NCI-H524 treated with DMSO at 0.1 percent for 48 hours (cell line): Measurements from ENCODE around the gene CDX2.
"Not testable (repeated sequence)": the region's sequence is repeated elsewhere in the genome, so short reads cannot be mapped to it uniquely, and the experiment has no call there.

Experiments
- DNase-seq: peaks from one replicate; lab custom pipeline; 2025; lab: John Stamatoyannopoulos, UW

CDX2 gene

DNA sequence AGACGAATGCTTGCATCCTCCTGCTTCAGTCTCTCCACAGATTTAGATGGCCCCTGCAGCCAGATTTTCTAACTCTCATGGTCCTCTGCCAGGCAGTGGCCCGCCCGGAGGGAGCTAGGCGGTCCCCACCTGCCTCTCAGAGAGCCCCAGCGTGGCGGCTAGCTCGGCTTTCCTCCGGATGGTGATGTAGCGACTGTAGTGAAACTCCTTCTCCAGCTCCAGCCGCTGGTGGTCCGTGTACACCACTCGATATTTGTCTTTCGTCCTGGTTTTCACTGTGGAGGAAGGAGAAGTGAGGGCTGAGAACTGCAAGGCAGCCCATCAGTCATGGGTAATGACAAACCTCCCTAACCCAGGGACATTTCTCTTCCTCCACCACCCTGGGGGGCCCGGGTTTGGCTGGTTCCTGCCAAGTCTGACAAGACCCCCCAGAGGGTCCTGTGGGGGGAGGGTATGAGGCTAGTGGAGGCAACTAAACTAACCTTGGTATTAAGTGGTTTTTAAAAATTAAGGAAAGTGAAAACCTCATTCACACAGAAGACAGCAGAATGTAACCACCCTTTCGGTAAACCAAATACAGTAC is 4.3 kb downstream of the CDX2 start:
- no peak for DNase-seq

DNA sequence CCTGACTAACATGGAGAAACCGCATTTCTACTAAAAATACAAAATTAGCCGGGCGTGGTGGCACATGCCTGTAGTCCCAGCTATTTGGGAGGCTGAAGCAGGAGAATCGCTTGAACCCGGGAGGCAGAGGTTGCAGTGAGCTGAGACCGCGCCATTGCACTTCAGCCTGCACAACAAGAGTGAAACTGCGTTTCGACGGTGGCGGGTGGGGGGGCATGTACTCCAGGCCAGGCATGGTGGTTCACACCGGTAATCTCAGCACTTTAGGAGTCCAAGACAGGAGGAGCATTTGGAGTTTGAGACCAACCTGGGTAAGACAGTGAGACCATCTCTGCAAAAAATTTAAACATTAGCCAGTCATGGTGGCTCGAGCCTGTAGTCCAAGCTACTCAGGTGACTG is 4.9 kb downstream of the CDX2 start:
- DNase-seq, result not testable (repeated sequence)

DNA sequence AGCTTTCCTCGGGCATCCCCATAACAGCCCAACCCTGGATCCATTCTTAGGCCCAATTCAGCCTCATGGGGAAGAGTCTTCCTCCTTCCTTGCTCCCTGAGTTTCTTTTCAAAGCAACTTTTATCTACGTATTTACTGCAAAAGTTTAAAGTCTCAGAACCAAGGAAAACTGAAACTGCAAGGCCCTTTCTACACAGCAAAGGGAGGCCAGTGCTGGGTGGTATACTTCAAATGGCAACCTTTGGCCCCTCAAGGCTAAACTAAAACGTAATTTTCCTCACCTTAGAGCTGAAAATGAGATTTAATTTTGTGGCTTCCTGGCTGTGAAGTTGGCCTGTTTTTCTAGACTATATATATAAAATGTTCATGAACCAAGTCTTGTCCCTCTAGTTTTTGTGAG is 5.6 kb downstream of the CDX2 start:
- DNase-seq, result no peak

DNA sequence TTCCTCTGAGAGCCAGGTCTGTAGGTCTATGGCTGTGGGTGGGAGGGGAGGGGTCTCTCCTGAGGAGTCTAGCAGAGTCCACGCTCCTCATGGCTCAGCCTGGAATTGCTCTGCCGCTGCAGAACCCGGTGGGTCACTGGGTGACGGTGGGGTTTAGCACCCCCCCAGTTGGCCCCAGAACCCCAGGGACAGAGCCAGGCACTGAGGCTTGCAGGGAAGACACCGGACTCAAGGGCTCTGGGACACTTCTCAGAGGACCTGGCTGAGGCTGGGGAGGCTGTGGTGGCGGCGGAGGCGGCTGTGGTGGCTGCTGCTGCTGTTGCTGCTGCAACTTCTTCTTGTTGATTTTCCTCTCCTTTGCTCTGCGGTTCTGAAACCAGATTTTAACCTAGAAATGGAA is 6.1 kb downstream of the CDX2 start:
- no peak for DNase-seq

DNA sequence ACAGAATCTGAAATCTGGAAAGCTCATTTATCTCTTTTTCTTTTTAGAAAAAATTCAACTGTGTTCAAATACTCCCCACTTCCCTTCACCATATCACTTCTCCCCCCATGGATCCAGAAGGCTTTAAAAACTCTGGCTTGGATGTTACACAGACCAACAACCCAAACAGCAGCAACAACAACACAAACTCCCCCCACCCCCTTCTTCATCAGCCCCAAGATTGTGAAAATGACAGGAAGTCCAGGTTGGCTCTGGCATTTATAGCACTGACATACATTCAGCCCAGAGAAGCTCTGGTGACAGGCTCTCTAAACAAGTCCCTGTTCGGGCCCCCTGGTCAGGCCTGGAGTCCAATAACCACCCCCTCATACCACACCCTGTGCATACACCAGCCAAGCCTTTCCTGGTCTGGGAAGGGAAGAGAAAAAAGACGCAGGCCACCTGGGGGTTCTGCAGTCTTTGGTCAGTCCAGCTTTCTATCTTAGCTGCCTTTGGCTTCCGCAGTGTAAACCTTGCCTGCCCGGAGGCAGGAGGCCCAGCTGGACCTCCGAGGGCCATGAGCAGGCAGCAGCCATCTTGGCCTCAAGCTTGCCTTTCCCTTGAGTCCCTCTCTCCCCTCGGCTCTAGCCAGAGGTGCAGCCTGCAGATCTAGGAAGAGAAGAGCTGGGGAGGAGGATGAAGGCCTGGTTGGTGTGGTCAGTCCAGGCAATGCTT is 6.8 kb downstream of the CDX2 start:
- DNase-seq, result no peak

DNA sequence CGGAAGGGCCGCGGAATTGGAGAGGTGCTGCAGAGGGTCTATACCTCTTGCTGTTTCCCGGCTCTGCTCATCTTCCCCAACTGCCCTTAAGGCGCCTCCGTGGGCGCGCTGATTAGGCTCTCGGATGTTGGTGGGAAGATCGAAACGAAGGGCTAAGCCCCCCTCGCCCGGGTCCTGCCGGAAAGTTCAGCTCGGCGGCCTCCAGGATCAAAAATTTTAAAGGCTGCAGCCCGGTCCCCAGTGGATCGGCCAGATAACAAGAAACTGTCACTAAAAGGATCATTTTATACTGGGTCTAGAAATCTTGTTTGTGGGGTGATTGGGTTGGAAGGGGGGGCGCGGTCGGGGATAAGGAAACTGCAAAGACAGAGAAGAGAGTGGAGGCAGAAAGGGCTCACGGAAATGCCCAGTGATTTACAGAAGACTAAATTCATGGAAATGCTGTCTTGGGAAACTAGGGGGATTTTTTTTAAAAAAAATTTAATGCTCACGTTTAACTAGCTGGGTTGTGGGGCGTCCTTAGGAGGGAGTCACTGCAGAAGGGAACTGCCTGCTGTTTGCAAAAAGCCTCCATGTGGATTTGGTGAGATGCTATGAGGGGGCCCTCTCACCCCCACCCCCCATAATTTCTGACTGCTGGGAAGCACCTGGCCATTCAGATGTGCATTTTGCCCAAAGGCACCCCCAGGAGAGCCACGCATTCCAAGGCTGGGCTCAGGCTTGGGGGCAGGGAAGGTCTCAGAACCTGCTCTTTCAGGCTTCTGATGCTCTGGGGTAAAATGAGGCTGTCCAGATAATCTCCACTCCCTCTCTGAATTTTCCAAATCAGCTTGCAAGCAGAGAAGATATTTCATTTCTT is 7.7 kb downstream of the CDX2 start:
- DNase-seq, result no peak

DNA sequence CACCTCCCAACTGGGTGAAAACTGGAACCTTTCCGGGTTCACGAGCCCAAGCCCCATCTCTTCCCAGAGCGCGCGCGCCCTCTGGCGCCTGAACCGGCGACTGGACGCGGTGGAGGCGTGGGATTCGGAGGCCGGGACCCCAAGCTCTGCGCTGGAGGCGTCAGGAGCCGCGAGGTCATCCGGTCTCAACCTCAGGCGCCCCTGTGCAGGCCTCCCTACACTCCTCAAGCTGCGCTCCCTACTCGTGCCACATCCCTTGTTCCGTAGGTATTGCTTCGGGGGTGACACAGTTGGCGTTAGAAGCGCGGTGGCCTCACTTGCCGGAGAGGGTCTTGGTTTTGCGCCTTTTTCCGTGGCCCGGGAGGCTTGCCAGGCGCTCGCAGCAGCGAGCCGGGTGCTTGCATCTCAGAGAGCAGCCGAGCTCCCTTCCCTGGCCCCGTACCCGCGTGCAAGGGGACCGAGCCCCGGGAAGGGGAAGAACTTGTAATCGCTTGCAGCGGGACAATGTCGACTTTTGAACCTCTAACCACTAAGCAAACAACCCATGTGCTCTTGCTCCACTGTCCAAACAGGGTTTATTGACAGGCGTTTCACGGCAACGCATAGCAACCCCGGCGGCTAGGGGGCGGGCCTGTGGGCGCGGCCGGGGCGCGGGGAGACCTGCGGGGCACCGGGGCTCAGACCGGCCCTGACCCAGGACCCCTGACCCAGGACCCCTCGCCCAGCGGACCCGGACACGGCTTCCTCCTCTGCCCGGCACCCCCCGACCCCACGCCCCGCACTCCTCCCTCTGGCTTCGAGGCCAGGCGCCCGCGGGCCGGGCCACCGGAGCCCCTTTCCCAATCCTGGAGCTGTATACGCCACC is 8.5 kb downstream of the CDX2 start:
- DNase-seq, result no peak

DNA sequence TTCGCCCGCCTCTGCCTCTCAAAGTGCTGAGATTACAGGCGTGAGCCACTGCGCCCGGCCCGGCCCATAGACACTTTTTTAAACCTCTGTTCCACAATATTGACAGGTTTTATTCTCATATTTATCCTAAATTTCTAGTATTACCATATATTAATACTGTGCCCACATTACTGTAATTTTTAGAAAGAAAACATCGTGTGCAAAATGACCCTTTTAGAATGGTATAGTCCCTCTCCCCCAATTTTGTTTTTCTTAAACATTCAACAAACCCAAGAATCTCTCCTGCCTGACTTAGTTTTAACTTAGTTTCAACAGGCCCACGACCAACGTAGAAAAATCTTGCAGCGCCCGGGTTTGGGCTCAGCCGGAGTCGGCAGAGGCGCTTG is 9.1 kb downstream of the CDX2 start:
- no peak for DNase-seq

DNA sequence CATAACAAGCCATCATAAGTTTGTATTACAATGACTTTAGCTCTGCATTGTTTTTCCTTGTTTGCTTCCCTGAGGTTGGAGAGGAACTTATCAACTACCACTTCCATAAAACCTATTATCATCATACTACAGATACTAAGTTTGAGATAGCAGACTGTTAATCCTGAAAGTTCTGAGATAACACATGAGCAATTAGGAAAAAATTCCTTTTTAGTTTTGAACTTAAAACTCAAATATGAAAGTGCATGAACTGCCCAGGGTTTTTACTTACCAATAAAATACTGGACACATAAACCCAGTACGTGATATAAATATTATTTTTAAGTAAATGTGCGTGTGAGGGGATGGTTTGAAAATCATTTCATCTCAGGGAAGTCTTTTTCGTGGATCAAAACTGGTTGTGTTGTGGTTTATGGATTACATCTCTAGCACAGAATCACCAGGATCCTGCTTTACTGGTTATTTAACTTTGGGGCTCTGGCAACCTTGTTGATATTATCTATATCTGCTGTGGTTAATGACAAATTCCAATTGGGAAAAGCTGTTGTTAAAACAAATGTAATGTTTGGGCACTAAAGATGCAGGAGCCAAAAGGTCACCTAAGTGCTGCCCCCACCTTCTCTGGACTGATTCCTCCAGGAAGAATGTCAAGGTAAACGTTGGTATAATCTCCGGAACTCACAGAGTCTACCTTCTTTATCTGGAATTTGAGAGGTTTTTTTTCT is 12.4 kb downstream of the CDX2 start:
- no peak for DNase-seq

DNA sequence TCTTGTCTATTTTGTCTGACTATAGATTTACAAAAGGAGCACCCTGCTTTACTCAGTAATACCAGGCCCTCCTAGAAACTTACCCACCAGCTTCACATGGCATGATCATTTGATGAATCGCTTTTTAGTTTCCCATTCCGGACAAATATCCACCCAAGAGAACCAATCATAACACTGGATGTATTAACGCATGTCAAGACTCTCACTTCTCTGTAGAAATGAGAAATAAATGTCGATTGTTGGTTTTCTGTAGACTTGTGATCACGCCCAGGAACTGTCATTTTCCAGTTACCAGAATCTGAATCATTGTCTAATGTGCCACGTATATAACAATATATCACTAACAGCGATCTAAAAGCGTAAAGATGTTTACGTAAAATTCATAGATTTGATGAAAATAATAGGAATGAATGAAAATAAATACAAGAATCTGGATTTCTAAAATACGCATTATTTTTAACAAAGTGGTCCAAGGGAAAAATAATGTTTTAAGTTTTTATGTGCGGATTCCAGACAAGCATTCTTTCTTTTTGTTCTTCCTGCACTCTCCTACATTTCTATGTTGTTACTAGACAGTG is 14.0 kb downstream of the CDX2 start:
- DNase-seq, result no peak

DNA sequence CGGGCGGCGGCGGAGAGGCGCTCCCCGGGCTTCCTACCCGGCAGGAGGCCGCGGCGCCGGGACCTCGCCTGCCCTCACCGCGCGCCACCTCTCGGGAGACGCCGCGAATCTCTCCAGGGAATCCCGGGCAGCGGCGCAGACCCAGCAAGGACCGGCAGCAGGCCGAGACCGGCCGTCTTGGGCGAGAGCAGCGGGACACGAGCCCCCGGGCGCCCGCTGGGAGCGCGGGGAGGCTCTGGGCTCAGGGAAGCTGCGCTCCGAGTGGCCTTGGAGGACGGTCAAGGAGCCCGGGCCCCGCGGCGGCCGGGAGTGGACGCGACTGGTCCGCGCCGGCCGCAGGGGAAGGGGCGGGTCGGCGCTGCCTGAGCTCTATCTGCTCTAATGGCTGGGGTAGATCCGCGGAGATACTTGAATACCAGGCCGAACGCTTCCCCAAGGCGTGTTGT is 14.7 kb downstream of the CDX2 start:
- no peak for DNase-seq

DNA sequence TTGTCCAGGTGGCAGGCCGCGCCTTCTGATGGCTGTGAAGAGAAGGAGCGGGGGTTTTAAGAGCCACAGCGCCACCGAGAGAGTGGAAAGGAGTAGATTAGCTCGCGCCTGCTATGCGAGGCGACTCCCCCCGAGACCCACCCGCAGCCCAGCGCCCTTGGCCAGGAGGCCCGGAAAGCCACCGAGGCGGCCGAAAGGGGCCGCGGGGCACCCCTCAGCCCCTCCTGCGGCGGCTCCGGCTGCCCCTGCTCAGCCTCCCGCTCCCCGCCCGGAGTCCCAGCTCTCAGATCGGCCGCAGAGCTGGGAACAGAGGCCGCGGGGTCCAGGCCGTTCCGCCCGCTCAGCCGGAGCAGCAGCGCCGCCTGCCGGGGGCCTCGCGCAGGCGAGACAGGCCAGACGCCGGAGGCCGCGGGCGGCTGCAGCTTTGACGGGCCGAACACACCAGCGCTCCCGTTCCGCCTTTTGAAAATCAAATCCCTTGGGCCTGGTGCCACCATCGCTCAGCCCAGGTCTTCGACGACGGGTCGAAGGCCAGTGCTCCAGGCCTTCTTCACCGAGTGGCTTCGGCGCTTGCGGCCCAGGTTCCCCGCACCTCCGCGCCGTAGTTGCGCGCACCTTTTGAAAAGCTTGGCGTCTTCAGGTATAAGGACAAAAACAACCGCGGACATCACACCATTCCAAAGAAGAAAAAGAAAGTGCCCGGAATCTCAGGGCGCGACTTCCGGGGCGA is 15.3 kb downstream of the CDX2 start:
- no peak for DNase-seq

DNA sequence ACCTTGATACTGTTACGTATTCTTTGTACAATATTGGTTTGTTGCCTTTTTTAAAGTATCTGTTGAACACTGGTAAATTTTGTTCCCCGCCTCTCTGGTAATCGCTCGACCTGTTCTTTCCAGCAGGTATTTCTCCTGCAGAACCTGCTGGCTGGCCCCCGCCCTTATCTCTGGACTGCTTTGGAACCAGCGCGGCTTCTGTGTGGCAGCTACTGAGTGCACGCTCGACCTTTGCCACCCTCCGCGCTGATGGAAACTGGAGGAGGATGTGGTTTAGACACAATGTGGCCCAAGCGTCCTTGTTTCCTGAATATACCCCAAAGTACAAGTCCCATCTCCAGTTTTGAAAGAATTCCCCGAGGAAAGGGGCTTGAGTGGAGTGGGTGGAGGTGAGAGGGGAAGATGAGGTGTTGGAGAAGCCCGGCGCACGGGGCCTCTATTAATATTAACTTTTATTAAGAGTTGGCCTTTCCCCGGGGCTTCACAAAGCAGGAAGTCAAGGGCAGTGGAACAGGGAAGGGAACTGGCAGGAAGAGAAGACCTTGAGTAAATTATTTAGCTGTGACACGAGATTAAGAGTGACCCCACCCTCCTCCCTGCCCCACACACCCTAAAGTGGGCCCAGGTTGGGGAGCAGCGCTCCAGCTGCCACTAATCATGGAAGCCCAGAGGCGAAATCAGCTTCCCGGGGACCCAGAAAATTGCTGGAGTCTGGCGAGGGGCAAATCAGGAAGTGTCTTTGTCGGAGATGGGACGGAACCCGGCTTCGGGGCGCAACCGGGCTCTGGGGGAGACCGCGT is 16.0 kb downstream of the CDX2 start:
- DNase-seq, result no peak

DNA sequence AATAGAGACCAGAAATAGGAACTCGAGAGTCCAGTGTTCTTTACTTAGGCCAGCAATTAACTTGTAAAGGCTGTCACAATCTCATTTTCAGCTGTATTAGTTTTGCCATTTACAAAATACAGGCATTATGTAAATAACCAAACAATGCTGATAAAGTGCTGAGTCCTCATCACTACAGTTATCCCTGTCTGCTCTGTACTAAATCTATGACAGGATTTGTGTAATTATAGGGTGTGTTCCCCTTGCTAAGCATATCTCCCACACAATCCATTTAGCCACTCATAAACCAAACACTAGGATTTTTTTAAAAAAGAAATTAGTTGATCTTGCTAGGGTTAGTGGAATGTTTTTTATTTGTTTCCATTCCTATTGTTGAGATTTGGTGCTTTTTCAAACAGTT is 26.1 kb downstream of the CDX2 start:
- no peak for DNase-seq

DNA sequence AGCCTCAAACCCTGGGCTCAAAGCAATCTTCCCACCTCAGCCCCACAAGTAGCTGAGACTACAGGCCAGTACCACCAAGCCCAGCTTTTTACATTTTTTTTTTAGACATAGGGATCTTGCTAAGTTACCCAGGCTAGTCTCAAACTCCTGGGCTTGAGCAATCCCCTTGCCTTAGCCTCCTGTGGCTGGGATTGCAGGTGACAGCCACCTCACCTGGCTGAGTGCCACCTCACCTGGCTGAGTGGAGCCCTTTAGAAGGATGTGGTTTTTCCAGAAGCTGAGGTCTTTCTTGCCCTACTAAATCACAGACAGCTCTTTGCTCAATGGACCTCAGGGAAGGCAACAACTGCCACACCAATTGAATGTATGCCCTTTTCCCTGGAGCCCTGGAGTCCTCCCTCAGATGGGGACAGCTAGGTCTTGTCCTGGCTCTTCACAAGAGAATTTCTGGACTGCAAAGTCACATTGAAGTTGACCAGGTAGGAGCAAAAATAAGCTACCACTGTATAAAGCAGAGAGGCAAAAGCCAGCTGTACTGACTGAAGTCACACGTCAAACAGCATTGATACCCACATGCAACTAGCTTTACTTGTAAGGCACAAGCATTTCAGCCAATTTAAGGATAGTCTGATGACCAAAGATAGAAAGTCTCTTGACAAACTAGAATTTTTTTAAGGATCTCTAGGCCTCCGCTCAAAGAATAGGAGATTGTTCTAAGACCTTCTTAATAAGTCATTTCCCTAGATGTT is 35.4 kb downstream of the CDX2 start:
- DNase-seq, result no peak

DNA sequence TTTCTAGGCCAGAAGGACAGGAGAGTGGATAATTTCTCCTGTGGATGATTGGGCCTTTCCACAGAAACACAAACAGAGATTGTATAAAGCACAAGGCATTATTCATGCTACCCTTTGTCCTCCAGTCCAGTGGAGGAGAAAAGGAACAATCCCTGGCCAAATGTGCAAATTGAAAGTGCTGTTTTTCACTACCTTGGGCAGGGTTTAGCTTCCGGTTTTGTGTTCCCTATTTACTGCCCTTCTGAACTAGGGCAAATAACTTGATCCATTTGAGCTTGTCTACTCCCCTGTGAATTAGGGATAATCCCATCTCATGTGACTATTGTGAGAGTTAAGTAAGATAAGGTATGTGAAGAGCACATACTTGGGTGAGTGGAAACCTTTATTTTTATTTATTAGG is 36.0 kb downstream of the CDX2 start:
- DNase-seq, result no peak

DNA sequence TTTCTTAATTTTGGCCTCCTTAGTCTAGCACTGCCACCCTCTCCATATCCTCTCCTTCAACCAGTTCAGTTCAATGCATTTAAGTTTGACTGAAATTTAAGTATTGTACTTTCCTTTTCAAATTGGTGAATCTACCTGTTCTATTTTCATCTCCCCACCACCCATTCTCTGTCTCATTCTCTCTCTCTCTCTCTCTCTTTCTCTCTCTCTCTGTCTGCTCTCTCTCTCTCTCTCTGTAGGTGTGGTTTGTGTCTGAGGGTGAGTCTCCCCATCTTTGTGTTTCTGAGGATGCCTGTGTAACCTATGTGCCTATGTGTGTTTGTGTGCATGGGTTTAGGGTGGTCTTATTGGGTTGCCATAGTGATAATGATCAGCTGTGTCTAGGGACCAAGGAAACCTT is 39.2 kb downstream of the CDX2 start:
- DNase-seq, result no peak

DNA sequence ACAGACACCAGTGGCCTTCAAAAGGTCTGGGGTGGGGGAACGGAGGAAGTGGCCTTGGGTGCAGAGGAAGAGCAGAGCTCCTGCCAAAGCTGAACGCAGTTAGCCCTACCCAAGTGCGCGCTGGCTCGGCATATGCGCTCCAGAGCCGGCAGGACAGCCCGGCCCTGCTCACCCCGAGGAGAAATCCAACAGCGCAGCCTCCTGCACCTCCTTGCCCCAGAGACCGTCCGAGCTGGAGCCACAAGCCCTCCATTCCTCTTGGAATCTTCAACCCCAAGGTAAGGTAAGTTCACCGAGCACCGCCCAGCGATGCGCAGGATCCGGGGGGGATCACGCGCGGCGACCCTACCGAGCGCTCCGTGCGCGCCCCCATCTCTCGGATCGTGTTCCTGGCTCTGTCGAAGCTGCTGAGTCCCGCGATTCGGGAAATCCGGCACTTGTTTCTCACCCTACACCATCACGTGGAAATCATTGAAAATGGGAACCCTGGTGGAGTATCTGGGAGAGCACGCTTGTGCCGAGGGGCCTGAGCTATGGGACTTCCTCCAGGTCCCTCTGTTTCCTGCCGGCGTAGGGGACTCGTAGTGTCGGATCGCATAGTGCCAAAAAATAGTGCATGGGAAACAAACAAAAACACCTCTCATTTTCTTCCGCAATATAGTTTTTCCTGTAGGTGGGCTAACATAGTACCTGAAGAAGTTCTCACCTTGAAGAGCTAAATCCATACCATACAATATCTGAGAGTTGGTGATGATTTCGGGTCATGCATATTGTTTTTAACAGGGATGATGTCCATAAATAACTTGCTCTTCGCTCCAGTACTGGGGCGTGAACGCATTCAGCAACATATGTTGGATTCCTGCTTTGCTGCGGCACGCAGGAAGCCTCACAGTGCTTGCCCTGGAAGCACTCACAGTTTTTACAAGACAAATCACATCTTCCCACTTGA is 40.0 kb downstream of the CDX2 start:
- no peak for DNase-seq
